Measurements from ENCODE around the gene CRYGN.

The CRYGN gene

GRCh38 chr7:151481650-151482505 lies 41.9 kb upstream of the CRYGN start:
- H3K4me3 ChIP-seq (ENCODE audit: low read depth, low read length) = no peak overlapping the region
- no peak overlapping the region for H2AFZ ChIP-seq
- no peaks in the 10 kb centered on the region for H3K9me3 ChIP-seq (ENCODE audit: control insufficient read depth, low read length)
- no peak overlapping the region for H3K27ac ChIP-seq
- H3K36me3 ChIP-seq (ENCODE audit: control insufficient read depth, insufficient read depth, low read length) = no peaks in the 10 kb centered on the region
- no peak for TF ChIP-seq CTCF (IDR thresholded peaks at IDR 0.05)
- H3K4me1 ChIP-seq = no peaks in the 10 kb centered on the region
- H3K9ac ChIP-seq = no peak overlapping the region
- no peak overlapping the region for H3K4me2 ChIP-seq (ENCODE audit: low read length)
- H3K27me3 ChIP-seq (ENCODE audit: control insufficient read depth, insufficient read depth, low read length) = no peaks in the 10 kb centered on the region
- H3K79me2 ChIP-seq = peaks cover 6% of the 10 kb centered on the region

- Histone ChIP-seq H2AFZ (no peak overlapping the region), H3K4me3 (ENCODE audit: low read depth, low read length) (no peak overlapping the region), H3K9me3 (ENCODE audit: control insufficient read depth, low read length) (no peaks in the 10 kb centered on the region), H3K36me3 (ENCODE audit: control insufficient read depth, insufficient read depth, low read length) (no peaks in the 10 kb centered on the region), H3K4me2 (ENCODE audit: low read length) (no peak overlapping the region), H3K4me1 (no peaks in the 10 kb centered on the region), H3K27me3 (ENCODE audit: control insufficient read depth, insufficient read depth, low read length) (no peaks in the 10 kb centered on the region), H3K9ac (no peak overlapping the region), H3K79me2 (peaks cover 13% of the 10 kb centered on the region), H3K27ac (no peak overlapping the region)
- TF ChIP-seq CTCF (IDR thresholded peaks at IDR 0.05) = no peak
Observed at GRCh38 chr7:151477867-151478266, 37.9 kb upstream of the CRYGN start.

- H3K36me3 ChIP-seq (ENCODE audit: control insufficient read depth, insufficient read depth, low read length) = no peaks in the 10 kb centered on the region
- peaks cover 15% of the 10 kb centered on the region for H3K79me2 ChIP-seq
- TF ChIP-seq CTCF (IDR thresholded peaks at IDR 0.05) = no peak
- H3K4me3 ChIP-seq (ENCODE audit: low read depth, low read length) = no peak overlapping the region
- H2AFZ ChIP-seq = no peak overlapping the region
- H3K27me3 ChIP-seq (ENCODE audit: control insufficient read depth, insufficient read depth, low read length) = no peaks in the 10 kb centered on the region
- no peaks in the 10 kb centered on the region for H3K9me3 ChIP-seq (ENCODE audit: control insufficient read depth, low read length)
- no peak overlapping the region for H3K9ac ChIP-seq
- H3K4me1 ChIP-seq = no peaks in the 10 kb centered on the region
- no peak overlapping the region for H3K27ac ChIP-seq
- H3K4me2 ChIP-seq (ENCODE audit: low read length) = no peak overlapping the region
Observed at GRCh38 chr7:151472644-151473380, 32.9 kb upstream of the CRYGN start.

- Histone ChIP-seq H3K9ac (no peak overlapping the region), H3K79me2 (peaks cover 6% of the 10 kb centered on the region), H3K9me3 (ENCODE audit: control insufficient read depth, low read length) (no peaks in the 10 kb centered on the region), H3K4me1 (no peaks in the 10 kb centered on the region), H3K4me2 (ENCODE audit: low read length) (no peak overlapping the region), H3K36me3 (ENCODE audit: control insufficient read depth, insufficient read depth, low read length) (no peaks in the 10 kb centered on the region), H2AFZ (no peak overlapping the region), H3K4me3 (ENCODE audit: low read depth, low read length) (no peak overlapping the region), H3K27ac (no peak overlapping the region), H3K27me3 (ENCODE audit: control insufficient read depth, insufficient read depth, low read length) (no peaks in the 10 kb centered on the region)
- TF ChIP-seq CTCF (IDR thresholded peaks at IDR 0.05) = no peak
Observed at GRCh38 chr7:151470711-151471110, 30.8 kb upstream of the CRYGN start.

Measured in parathyroid adenoma (tissue), 2 donors.